Measurements from ENCODE around the gene NEDD1.

Gene NEDD1

DNA sequence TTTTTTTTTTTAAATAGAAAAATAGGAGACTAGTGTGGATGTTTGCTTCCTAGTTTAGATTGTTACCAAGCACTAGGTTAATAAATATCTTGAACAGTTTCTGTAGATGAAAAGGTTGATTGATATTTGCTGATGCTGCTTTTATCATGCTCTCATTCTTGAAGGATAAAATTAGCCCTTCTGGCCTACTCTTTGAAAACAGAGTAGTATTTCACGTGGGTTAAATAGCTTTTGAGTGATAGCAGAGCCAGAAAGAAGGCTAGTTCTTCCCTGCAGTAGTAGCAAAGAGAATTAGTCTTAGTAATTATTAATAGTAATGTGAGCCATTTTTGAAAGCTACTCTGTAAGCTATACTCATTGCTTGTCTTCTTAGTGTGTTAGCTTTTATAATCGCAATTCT is 5.2 kb downstream of the NEDD1 start:
- Histone ChIP-seq H4K20me1 (ENCODE audit: low read depth, low read length) (0 out of 2 replicates have a peak, but pooled peaks cover 4% of the 10 kb centered on the region), H3K9me3 (ENCODE audit: insufficient read depth, low read length) (no peaks in the 10 kb centered on the region), H3K9me2 (replicated peaks; ENCODE audit: insufficient read depth, low read length) (no peaks in the 10 kb centered on the region), H3K79me2 (ENCODE audit: insufficient read depth, low read length) (peaks cover 77% of the 10 kb centered on the region), H3K9ac (ENCODE audit: low read length) (no peak overlapping the region), H3K4me2 (ENCODE audit: low read depth, low read length, poor library complexity, severe bottlenecking) (no peak overlapping the region), H3F3A (ENCODE audit: insufficient read depth) (0 out of 2 replicates have a peak, but pooled peaks cover 2% of the 10 kb centered on the region), H3K27ac (ENCODE audit: low read depth, low read length) (no peak overlapping the region), H3K4me3 (ENCODE audit: insufficient read depth, low read length, poor library complexity, severe bottlenecking) (no peak overlapping the region), H2AFZ (ENCODE audit: low read depth, low read length, severe bottlenecking) (no peak overlapping the region), H3K36me3 (ENCODE audit: low read length) (peaks cover 10% of the 10 kb centered on the region; the same call in 1 of the 2 replicates), H3K27me3 (ENCODE audit: low read length) (no peaks in the 10 kb centered on the region)
- TF ChIP-seq EZH2phosphoT487 (conservative IDR thresholded peaks at IDR 0.05; ENCODE audit: low read length) = no peak
- TF ChIP-seq, protein P1, sequence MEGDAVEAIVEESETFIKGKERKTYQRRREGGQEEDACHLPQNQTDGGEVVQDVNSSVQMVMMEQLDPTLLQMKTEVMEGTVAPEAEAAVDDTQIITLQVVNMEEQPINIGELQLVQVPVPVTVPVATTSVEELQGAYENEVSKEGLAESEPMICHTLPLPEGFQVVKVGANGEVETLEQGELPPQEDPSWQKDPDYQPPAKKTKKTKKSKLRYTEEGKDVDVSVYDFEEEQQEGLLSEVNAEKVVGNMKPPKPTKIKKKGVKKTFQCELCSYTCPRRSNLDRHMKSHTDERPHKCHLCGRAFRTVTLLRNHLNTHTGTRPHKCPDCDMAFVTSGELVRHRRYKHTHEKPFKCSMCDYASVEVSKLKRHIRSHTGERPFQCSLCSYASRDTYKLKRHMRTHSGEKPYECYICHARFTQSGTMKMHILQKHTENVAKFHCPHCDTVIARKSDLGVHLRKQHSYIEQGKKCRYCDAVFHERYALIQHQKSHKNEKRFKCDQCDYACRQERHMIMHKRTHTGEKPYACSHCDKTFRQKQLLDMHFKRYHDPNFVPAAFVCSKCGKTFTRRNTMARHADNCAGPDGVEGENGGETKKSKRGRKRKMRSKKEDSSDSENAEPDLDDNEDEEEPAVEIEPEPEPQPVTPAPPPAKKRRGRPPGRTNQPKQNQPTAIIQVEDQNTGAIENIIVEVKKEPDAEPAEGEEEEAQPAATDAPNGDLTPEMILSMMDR (IDR thresholded peaks at IDR 0.05; ENCODE audit: insufficient read depth, low read length, poor library complexity, severe bottlenecking) = no peak

DNA sequence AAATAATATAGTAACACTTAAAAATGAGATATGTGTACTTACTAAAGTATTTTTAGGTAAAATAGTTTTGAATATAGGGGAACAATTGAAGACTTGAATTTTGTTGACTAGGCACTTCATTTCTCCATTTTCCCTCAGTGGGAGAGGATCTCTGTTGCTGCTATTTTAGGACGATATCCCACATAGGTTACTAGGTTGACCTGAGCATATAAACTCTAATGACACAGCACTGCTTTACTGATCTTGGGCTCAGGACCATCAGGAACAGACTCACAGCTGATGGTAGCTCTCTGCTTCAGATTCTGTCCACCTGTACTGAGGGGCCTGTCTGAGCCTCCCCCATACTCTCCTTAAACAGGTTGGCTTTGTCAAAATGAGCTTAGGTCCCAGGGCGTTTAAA is 5.9 kb downstream of the NEDD1 start:
- H3K9me2 ChIP-seq (replicated peaks; ENCODE audit: insufficient read depth, low read length) = no peaks in the 10 kb centered on the region
- no peak for TF ChIP-seq EZH2phosphoT487 (conservative IDR thresholded peaks at IDR 0.05; ENCODE audit: low read length)
- TF ChIP-seq, protein P1 (IDR thresholded peaks at IDR 0.05; ENCODE audit: insufficient read depth, low read length, poor library complexity, severe bottlenecking) = no peak
- no peak overlapping the region for H3K4me3 ChIP-seq (ENCODE audit: insufficient read depth, low read length, poor library complexity, severe bottlenecking)
- H3K79me2 ChIP-seq (ENCODE audit: insufficient read depth, low read length) = peaks cover 70% of the 10 kb centered on the region
- H3K9ac ChIP-seq (ENCODE audit: low read length) = no peak overlapping the region
- peaks cover 10% of the 10 kb centered on the region; the same call in 1 of the 2 replicates for H3K36me3 ChIP-seq (ENCODE audit: low read length)
- 0 out of 2 replicates have a peak, but pooled peaks cover 2% of the 10 kb centered on the region for H3F3A ChIP-seq (ENCODE audit: insufficient read depth)
- no peaks in the 10 kb centered on the region for H3K9me3 ChIP-seq (ENCODE audit: insufficient read depth, low read length)
- H3K4me2 ChIP-seq (ENCODE audit: low read depth, low read length, poor library complexity, severe bottlenecking) = no peak overlapping the region
- H3K27me3 ChIP-seq (ENCODE audit: low read length) = no peaks in the 10 kb centered on the region
- H4K20me1 ChIP-seq (ENCODE audit: low read depth, low read length) = 0 out of 2 replicates have a peak, but pooled peaks cover 4% of the 10 kb centered on the region
- H3K27ac ChIP-seq (ENCODE audit: low read depth, low read length) = no peak overlapping the region
- H2AFZ ChIP-seq (ENCODE audit: low read depth, low read length, severe bottlenecking) = no peak overlapping the region

DNA sequence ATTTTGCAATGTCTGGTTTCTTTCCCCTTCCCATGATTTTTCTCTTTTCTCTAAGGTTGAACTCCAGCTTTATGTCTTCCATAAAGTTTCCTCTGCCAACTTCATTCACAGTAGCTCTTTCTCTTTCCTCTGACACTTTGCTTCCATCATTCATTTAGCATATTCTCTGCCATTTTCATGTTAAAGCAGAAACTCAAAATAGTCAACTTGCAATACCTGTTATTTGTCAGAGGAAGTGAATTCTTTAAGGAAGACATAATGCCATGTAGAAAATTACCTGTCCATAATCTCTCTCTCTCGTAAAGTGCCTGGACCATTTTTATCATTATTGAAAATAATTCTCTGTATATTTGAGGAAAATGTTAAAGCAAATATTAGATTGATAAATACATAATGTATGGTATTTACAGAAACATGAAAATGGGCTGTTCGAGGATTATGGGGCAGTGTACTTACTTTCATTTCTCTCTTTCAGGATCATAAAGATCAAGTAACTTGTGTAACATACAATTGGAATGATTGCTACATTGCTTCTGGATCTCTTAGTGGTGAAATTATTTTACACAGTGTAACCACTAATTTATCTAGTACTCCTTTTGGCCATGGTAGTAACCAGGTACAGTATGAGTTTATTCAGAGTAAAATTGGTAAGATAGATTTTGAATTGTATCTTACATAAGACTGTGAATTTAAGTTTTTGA is 12.6 kb downstream of the NEDD1 start:
- Histone ChIP-seq H3K36me3 (ENCODE audit: low read length) (peaks cover 28% of the 10 kb centered on the region), H3K4me2 (ENCODE audit: low read depth, low read length, poor library complexity, severe bottlenecking) (no peak overlapping the region)

More for the DNA sequence above, 12.6 kb downstream of the NEDD1 start:
- H2AFZ ChIP-seq (ENCODE audit: low read depth, low read length, severe bottlenecking) = no peak overlapping the region
- H4K20me1 ChIP-seq (ENCODE audit: low read depth, low read length) = no peaks in the 10 kb centered on the region
- H3K4me3 ChIP-seq (ENCODE audit: insufficient read depth, low read length, poor library complexity, severe bottlenecking) = no peak overlapping the region
- H3K27me3 ChIP-seq (ENCODE audit: low read length) = no peaks in the 10 kb centered on the region
- no peak for TF ChIP-seq EZH2phosphoT487 (conservative IDR thresholded peaks at IDR 0.05; ENCODE audit: low read length)
- TF ChIP-seq, protein P1 (IDR thresholded peaks at IDR 0.05; ENCODE audit: insufficient read depth, low read length, poor library complexity, severe bottlenecking) = no peak
- H3K9me2 ChIP-seq (replicated peaks; ENCODE audit: insufficient read depth, low read length) = no peaks in the 10 kb centered on the region
- H3K27ac ChIP-seq (ENCODE audit: low read depth, low read length) = no peak overlapping the region
- H3F3A ChIP-seq (ENCODE audit: insufficient read depth) = no peaks in the 10 kb centered on the region
- no peak overlapping the region for H3K9ac ChIP-seq (ENCODE audit: low read length)
- H3K9me3 ChIP-seq (ENCODE audit: insufficient read depth, low read length) = no peaks in the 10 kb centered on the region
- peaks cover 22% of the 10 kb centered on the region for H3K79me2 ChIP-seq (ENCODE audit: insufficient read depth, low read length)
